CD1c-positive myeloid dendritic cell (primary cell): ENCODE data around the gene WDR77.
A peak's percentile ranks its signal among the peaks of the same experiment; 100 is the strongest.

Experiments used
- DNase-seq: peaks from one replicate; pipeline ENCODE4 v3.0.0-alpha.2; 2016; ENCODE audit errors: extremely low spot score

WDR77 gene

DNA sequence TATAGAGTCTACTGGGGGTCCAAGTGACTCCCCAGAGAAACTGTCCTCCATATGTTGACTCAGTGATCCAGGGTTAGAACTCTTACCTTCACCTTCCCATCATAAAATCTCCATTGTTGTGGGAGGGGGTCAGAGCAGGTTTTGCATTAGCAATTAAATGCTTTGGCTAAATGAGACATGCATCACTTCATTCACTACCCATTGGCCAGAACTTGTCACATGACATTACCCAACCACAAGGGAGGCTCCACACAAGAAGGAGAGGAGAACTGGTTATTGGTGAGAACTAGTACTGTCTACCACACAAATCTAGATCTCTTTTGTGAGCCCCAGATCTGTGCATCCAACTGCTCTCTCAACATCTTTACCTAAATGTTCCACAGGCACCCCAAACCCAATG is 20.5 kb upstream of the WDR77 start:
- DNase-seq: no peak

DNA sequence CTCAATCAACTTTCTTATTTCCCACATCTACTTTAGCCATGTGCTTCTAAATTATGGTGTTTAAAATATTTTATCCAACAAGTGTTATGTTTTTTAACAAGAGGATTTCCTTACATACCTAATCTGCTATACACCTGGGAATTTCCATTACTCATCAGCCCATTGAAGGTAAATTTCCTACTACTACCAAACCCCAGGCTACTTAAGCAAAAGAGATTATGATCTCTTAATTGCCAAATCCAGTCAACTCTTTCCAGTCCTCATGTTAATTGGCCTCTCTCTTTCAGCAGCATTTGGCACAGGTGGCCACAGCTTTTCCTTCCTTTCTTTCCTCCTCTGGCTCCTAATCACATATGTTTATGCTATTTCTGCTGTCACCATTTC is 19.7 kb upstream of the WDR77 start:
- no peak for DNase-seq

DNA sequence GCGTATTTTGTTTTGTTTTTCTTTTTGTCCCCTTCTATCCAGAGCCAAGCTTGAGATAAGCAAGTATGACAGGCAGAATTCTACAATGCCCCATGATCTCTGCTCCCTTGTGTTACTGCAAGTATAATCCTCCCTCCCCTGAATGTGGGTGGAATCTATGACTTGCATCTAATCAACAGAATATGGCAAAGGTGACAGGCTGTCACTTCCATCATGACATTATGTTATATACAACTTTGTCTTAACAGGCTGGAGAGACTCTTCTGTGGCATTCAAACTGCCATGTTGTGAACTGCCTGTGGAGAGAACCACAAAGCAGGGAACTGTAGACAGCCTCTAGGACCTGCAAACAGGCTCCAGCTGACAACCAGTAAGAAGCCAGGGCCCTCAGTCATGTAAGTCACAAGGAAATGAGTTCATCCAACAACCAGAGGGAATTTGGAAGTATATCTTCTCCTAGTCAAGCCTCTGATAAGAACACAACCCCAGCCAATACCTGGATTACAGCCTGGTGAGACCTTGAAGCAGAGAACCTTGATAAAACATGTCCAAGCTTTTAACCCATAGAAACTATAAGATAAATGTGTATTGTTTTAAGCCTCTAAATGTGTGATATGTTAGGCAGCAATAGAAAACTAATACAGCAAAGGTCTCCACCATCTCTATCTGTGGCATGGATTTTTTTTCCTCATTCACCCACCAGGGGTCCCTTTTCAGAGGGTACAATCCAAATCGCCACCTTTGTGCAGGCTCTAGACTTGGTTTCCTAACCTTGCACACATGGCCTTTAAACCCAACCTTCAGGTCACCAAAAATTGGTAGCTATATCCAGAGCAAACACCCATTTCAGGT is 19.0 kb upstream of the WDR77 start:
- DNase-seq: no peak

DNA sequence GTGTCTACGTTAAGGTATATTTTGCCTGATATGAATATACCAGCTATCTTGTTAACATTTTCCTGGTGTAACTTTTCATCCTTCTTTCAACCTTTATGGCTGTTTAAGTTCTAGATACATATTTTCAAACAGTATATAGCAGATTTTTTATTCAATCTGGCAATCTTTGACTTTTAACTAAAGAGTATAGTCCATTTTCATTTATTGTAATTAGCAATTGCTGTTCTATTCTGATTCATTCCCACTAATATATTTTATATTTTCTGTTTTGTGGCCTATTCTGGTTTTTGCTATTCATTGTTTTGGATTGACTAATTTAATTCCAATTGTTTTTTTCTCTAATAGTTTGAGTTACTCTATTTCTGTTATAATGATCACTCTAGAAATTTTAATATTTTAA is 17.4 kb upstream of the WDR77 start:
- no peak for DNase-seq

DNA sequence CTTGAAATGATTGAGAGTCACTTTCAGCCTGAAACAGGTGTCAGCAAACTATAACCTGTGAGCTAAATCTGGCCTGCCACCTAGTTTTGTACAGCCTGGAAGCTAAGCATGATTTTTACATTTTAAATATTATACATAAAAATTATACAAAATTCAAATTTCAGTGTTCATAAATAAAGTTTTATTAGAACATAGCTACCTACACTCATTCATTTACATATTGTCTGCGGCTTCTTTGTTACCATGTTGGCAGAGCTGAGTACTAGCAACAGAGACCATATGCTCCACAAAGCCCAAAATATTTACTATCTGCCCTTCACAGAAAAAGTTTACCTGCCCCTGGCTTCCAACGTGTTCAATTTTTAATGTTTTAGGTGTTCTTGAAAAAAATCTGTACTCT is 16.7 kb upstream of the WDR77 start:
- DNase-seq: no peak

DNA sequence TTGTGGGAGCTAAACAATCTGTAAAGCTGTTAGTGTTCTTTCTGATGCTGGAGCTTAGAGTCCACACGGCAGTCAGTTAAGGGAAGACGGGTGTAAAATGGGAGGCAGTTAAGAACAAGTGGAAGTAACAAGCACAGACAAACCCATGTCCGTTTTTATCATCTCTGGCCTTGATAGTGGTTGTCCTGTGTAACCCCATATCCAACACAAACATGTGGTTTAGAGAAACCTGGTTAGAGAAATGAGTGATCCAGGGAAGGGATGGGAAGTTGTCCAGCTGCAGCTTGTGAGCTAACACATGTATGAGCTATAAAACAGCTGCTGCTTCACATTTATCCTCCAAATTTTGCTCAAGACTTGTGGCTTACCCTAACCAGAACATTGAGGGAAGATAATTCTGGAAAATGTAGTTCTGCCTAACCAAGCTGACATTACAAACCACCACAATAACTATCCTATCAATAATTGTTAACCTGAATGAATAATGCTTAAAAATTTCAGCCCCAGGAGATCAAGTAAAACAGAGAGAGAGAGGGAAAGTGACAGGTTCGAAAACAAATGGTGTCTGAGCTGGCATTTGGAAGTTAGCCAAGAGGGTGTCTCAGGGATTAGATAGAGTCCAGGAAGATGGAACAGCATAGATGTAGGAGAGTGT is 14.1 kb upstream of the WDR77 start:
- no peak for DNase-seq

DNA sequence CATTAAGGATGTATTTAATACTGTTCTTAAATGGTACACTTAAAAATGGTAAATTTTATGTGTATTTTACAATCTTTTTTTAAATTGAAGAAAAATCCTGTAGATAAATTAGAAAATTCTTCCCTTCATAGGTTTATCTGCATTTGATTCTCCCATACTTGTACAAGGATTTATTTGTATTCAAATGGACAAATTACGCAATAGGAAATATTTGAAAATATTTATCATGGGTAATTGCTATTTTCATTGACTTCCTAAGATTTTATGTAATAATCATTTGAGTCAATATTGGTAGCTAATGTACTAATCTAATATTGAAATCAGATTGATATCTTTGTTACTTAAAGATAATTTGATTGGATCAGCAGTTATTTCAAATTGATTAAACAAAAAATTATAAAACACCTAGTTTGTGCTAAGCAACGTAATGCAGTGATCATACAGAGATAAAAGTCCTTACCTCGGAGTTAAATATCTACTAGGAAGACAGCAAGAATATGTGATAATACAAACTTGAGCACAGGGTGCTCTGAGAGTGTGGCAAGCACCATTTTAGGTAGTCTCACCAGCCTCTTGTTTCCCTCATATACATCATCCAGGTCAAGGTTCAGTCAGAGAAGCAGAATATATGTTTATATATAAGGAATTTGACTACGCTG is 13.4 kb upstream of the WDR77 start:
- no peak for DNase-seq

DNA sequence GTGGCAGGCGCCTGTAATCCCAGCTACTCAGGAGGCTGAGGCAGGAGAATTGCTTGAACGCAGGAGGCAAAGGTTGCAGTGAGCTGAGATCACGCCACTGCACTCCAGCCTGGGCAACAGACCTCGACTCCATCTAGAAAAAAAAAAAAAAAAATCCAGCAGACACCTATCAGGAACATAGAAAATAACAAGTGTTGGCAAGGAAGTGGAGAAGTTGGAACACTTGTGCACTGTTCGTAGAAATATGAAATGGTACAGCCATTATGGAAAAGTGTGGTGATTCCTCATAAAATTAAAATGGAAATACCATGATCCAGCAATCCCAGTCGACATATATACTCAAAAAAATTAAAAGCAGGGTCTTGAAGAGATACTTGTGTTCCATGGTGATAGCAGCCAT is 12.7 kb upstream of the WDR77 start:
- DNase-seq: no peak

DNA sequence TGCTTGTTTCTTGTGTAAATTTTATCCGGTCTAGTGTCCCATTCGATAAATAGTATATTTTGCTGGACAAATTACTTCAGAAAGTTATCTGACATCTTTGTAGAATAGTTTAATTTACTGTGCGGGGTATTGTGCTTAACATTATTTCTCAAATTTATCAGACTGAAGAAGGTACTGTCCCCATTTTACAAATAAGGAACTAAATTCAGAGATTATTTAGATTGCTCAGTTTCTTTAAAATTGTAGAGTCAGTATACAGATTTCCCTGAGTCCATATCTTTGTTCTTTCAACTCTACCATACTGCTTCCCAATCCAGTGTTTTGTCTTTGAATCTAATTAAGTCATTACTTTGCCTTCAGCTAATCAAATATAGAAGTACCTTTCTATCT is 6.6 kb upstream of the WDR77 start:
- DNase-seq: no peak

DNA sequence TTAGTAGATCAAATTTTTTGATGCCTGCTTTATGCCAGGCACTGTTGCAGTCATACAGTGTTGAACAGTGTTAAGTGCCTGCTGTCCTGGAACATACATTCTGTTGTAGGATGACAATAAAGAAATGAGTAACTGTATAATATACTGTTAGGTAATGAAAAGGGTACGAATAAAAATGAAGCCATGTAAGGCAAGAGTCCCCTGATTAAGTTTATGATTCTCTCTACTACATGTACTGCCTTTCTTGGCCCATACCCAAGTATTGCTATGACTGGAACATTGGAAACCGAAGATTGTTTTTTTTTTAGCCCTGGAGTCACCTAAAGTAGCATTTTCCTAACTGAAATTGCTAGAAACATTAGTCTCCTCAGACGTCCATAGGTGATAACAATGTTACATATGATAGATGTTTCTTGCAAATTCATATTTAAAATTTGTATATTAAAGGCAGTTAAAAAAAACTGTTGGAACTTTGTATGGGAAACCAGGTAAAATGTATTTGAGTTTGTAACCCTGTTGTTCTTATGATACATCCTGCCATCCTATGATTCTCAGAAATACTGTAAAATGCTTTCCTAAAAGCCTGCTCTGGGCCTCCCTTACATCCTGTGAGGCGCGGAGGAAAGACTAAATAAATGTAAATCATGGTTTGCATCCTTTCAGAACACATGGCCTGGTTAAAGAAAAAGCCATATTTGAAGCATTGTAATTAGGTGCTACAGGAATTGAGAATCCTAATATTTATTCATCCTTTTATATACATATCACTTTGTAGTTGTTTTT is 6.0 kb upstream of the WDR77 start:
- no peak for DNase-seq

DNA sequence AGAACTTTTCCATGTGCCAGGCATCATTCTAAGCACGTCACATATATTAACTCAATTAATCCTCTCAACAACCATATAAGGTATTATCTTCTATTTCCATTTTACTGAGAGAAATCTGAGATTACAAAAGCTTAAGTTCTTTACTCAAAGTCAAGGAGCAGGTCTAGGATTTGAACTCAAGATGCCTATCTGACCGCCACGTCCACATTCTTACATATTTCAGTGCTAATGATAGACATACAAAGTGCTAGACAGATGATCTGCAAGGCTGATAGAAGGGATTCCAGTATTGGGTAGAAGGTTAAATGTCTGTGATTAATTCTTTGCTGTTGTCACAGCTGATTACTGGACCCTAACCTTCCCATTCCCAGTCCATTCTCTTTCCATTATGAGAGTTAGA is 4.7 kb upstream of the WDR77 start:
- DNase-seq: no peak

DNA sequence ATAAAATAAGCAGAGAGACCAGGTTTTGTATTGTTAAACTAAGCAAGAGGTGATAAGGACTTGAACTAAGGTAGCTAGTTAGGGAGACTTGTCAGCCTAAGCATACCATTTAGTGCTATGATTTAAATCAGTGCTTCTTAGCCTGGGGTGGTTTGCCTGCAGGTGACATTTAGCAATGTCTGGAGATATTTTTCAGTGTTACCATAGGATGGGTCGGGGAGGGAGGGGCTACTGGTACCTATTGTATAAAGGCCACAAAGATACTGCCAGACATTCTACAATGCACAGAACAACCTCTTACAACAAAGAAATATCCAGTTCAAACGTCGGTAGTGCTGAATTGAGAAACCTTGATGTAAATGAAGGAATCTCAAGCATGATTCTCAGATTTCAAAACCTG is 3.5 kb upstream of the WDR77 start:
- no peak for DNase-seq

DNA sequence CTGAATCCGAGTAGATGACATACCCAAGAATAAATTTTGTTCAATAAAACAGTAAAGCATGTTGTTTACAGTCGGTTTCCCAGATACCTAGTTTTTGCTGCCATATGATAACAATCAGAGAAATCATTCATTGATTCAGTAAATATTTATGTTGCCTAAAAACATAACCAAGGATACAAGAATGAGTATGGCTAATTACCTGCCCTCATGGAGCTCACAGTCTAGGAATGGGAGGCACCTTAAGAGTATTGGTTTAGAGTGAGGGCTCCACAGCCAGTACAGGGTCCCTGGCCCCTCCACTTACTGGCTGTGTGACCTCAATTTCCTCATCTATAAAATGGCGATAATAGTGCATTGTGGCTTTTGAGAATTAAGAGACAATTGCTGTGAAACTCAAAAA is 1.1 kb upstream of the WDR77 start:
- DNase-seq: no peak

DNA sequence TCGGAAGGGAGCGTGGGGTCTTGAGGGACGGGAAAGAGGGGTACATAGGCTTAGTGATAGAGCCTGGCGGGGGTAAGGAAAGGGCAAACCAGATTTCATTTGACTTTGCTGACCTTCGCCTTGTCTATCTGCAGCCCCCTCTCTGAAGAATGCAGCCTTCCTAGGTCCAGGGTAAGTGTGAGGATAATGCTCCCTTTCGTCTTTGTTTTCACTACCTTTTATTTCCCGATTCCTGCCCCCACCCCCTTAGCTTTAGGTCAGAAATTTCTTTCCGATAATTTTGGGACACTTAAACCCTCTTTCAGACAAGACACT is 604 bp upstream of the WDR77 start:
- no peak for DNase-seq

DNA sequence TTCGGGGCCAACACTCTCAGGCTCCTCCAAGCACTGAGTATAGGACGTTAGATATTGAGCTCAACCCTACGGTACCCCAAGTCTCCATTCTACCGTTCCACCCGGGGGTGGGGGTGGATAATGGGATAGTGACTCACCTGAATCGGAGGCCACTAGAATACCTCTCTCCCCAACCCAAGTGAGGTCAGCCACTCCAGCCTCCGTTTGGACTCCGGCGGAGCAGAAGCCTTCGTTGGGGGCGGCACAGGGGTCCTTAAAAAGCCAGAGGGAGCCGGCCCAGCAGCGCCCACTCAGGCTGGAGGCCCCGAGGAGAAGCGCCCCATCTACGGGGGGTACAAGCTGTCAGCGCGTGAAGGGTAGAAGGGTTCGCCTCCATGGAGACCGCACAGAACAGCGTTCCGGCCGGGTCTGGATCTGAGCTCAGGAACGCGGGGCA is 556 bp downstream of the WDR77 start:
- DNase-seq: no peak

DNA sequence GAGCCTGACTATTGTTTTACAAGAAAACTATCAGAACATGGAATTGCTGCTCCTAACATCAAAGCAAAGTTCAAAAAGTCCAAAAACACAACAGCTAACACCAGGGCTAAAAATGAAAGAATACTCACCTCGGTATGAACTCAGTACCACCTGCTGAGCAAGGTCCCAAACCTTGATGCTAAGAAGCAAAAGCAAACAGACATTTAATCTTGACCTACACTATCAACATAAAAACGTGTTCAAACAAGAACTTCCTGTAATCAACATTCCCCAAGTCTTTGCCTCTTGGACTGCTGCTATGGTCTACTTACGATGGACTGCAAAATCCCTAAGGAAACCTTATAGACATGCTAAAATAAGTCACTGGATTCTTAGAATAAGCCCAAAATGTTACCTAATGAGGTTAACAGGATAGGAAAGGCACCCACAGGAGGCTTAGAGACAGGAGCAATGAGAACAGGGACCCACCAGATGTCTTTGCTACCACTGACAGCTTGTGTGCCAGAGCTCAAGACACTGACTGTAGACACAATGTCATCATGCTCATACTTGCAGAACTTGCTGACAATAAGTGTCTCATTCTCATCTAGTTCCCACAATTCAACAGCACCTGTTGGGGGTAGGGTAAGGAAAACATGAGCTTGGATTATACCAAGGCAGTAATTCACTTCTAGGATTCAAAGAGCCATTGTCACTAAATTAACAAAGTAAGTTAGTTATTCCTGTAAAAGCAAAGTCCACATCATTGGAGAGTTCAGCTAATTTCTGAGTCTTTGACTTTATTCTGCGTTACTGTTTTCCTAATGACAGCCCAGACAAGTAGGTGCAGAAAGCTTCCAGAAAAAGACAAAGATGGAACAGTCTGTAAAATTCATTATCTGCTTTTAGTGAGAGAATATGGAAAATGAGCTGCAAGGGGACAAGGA is 1.8 kb downstream of the WDR77 start:
- DNase-seq: no peak

DNA sequence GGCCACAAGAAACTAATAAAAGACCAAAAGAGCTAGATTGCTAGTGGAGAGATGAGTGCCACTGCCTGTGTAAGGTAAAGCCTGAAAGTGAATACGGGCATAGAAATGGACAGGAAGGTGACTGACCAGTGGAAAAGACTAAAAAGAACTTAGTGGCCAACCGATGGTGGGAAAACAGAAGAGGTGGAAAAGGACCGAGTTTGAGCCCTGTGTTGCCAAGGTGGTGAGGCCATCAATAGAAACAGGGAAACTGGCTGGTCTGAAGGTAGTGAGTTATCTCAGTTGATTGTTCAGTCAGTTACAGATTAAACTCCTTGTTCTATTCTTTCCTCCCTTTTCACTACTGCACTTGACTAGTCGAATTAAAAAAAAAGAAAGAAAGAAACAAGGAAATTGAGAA is 2.5 kb downstream of the WDR77 start:
- no peak for DNase-seq

DNA sequence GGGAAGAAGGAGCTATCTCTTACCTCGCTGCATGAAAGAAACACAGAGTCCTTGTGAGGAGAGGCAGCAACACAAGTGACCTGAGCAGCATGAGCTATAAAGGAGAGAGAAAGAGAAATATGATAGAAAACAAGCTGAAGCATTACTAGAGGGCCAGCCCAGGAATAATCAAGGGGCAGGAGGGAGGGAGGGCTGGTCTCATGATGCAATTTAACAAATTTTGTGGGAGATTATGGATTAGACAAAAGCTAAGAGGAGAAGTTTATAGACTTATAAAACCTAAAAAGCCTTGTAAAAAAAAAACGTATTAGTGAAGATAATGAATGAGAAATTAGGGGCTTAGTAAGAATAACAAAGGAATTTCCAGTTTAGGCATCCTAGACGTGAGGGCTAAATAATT is 5.0 kb downstream of the WDR77 start:
- no peak for DNase-seq

DNA sequence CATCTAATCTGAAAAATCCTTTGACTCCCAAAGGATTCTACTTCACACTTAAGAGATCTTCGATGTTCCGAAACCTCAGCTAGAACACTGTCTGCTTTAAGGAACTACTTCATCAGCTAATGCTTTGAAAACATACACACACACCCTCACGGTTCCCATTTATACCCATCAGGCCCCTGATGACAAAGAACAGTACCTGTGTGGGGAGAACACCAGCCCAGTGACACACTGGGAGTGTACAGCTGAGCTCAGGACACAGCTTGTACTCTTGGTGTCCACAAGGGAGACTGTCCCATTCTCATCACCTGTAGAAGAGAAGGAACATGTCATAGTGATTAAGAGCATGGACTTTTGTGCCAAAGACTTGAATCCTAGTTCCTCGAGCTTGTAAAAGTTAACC is 6.6 kb downstream of the WDR77 start:
- DNase-seq: no peak

DNA sequence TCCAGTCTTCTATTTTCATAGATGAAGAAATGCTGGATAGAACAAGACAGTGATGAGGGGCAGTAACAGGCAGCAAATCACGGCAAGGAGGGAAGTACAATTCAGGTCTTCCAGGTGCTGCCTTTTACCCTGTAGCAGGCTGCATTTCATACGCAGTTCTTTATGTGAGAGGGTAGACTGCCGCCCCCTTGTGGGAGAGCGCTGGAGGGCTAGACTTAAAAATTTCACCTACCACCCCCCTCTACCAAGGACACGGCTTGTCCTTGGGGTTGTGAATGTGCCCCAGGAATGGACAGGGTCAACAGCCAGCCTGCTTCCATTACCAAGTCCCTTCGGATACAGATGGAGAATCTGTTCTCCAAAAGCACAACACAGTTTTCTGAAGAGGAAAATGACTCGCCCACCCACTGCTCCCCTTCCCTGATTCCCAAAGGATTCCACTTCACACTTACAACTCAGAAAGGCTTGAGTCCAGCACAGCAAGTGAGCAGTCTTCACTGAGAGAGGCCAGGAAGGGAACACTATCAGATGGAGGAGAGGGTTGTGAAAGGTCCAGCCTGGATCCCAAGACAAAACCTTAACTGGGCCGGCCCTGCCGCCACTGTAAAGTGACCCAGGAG is 7.4 kb downstream of the WDR77 start:
- peak; percentile 30 for DNase-seq
